Measurements from ENCODE around the gene TTC34.
"Not testable (repeated sequence)": the region's sequence is repeated elsewhere in the genome, so short reads cannot be mapped to it uniquely, and the experiment has no call there.

Gene TTC34

GRCh38 chr1:2630498-2631135 is 170.9 kb downstream of the TTC34 start:
- DNase-seq (ENCODE audit: low read depth in 3 of 3, low spot score in 1 of 3): no peak

- no peak for DNase-seq (ENCODE audit: low read depth in 3 of 3, low spot score in 1 of 3)
These were observed 171.6 kb downstream of the TTC34 start for GRCh38 chr1:2629627-2630497.

- DNase-seq (ENCODE audit: low read depth in 3 of 3, low spot score in 1 of 3): no peak
These were observed 172.4 kb downstream of the TTC34 start for GRCh38 chr1:2628933-2629626.

GRCh38 chr1:2628191-2628932 is 173.1 kb downstream of the TTC34 start:
- DNase-seq (ENCODE audit: low read depth in 3 of 3, low spot score in 1 of 3): no peak

- DNase-seq (ENCODE audit: low read depth in 3 of 3, low spot score in 1 of 3): no peak
These were observed 173.7 kb downstream of the TTC34 start for GRCh38 chr1:2627746-2628145.

- not testable (repeated sequence) for DNase-seq (ENCODE audit: low read depth in 3 of 3, low spot score in 1 of 3)
These were observed 175.7 kb downstream of the TTC34 start for GRCh38 chr1:2625748-2626147.

GRCh38 chr1:2625311-2625710 is 176.2 kb downstream of the TTC34 start:
- no peak for DNase-seq (ENCODE audit: low read depth in 3 of 3, low spot score in 1 of 3)

- DNase-seq (ENCODE audit: low read depth in 3 of 3, low spot score in 1 of 3): no peak
These were observed 176.7 kb downstream of the TTC34 start for GRCh38 chr1:2624735-2625300.

- no peak for DNase-seq (ENCODE audit: low read depth in 3 of 3, low spot score in 1 of 3)
These were observed 177.7 kb downstream of the TTC34 start for GRCh38 chr1:2623571-2624337.

- DNase-seq (ENCODE audit: low read depth in 3 of 3, low spot score in 1 of 3): no peak
These were observed 183.5 kb downstream of the TTC34 start for GRCh38 chr1:2617971-2618470.

- DNase-seq (ENCODE audit: low read depth in 3 of 3, low spot score in 1 of 3): no peak
These were observed 187.3 kb downstream of the TTC34 start for GRCh38 chr1:2614145-2614544.

GRCh38 chr1:2612591-2613365 is 188.7 kb downstream of the TTC34 start:
- no peak for DNase-seq (ENCODE audit: low read depth in 3 of 3, low spot score in 1 of 3)

- DNase-seq (ENCODE audit: low read depth in 3 of 3, low spot score in 1 of 3): no peak
These were observed 189.7 kb downstream of the TTC34 start for GRCh38 chr1:2611621-2612437.

GRCh38 chr1:2611031-2611501 is 190.4 kb downstream of the TTC34 start:
- DNase-seq (ENCODE audit: low read depth in 3 of 3, low spot score in 1 of 3): no peak

GRCh38 chr1:2610036-2610959 is 191.2 kb downstream of the TTC34 start:
- no peak for DNase-seq (ENCODE audit: low read depth in 3 of 3, low spot score in 1 of 3)

- DNase-seq (ENCODE audit: low read depth in 3 of 3, low spot score in 1 of 3): no peak
These were observed 192.0 kb downstream of the TTC34 start for GRCh38 chr1:2609319-2610035.
